OCI-LY1 (cell line): Measurements from ENCODE around the gene CLRN3.

Experiments
- EZH2 ChIP-seq: fragments of 200-600 bp; sonication (generic), shearing (Covaris generic); IDR thresholded peaks from 2 replicates; pipeline ENCODE4 v1.8.0; 2017; ENCODE audit warnings: borderline replicate concordance, mixed run types, mild to moderate bottlenecking, antibody characterized with exemption, low read length, moderate library complexity, mixed read lengths
- TF ChIP-seq, protein P1 (sequence below): fragments of 200-600 bp; sonication (generic), shearing (Covaris generic); IDR thresholded peaks from 2 replicates; pipeline ENCODE4 v1.5.1; 2017; ENCODE audit warnings: mild to moderate bottlenecking, antibody characterized with exemption, low read length, moderate library complexity, mixed read lengths

DNA sequence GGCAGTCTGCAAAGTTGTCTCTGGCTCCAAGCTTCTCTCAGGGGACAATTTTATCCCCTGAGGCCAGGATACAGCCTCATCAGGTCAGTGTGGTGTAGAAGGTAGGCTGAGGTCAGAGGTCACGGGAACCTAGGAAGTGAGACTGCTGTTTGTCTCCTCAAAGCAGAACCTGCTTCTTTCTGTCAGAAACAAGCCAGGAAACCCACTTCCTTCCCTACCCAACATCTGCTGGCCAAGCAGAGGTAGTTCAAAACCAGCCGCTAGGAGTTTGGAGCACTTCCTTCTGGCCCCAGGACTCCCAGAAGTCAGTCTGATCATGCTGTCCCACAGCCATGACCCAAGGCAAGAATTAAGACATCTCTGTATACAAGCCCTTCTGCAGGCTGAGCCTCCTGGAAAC is 12.2 kb downstream of the CLRN3 start:
- TF ChIP-seq, protein P1, sequence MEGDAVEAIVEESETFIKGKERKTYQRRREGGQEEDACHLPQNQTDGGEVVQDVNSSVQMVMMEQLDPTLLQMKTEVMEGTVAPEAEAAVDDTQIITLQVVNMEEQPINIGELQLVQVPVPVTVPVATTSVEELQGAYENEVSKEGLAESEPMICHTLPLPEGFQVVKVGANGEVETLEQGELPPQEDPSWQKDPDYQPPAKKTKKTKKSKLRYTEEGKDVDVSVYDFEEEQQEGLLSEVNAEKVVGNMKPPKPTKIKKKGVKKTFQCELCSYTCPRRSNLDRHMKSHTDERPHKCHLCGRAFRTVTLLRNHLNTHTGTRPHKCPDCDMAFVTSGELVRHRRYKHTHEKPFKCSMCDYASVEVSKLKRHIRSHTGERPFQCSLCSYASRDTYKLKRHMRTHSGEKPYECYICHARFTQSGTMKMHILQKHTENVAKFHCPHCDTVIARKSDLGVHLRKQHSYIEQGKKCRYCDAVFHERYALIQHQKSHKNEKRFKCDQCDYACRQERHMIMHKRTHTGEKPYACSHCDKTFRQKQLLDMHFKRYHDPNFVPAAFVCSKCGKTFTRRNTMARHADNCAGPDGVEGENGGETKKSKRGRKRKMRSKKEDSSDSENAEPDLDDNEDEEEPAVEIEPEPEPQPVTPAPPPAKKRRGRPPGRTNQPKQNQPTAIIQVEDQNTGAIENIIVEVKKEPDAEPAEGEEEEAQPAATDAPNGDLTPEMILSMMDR: no peak
- no peak for TF ChIP-seq EZH2
